ENCODE measurements around the gene FGF2.
"Not testable (repeated sequence)": the region's sequence is repeated elsewhere in the genome, so short reads cannot be mapped to it uniquely, and the experiment has no call there.

DNA sequence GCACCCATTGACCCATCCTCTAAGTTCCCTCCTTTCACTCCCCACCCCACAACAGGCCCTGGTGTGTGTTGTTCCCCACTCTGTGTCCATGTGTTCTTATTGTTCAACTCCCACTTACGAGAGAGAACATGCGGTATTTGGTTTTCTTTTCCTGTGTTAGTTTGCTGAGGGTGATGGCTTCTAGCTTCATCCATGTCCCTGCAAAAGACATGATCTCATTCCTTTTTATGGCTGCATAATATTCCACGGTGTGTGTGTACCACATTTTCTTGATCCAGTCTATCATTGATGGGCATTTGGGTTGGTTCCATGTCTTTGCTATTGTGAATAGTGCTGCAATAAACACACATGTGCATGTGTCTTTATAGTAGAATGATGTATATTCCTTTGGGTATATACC, 41.6 kb downstream of the FGF2 start:
- TF ChIP-seq, protein P1, sequence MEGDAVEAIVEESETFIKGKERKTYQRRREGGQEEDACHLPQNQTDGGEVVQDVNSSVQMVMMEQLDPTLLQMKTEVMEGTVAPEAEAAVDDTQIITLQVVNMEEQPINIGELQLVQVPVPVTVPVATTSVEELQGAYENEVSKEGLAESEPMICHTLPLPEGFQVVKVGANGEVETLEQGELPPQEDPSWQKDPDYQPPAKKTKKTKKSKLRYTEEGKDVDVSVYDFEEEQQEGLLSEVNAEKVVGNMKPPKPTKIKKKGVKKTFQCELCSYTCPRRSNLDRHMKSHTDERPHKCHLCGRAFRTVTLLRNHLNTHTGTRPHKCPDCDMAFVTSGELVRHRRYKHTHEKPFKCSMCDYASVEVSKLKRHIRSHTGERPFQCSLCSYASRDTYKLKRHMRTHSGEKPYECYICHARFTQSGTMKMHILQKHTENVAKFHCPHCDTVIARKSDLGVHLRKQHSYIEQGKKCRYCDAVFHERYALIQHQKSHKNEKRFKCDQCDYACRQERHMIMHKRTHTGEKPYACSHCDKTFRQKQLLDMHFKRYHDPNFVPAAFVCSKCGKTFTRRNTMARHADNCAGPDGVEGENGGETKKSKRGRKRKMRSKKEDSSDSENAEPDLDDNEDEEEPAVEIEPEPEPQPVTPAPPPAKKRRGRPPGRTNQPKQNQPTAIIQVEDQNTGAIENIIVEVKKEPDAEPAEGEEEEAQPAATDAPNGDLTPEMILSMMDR (IDR thresholded peaks at IDR 0.05), result not testable (repeated sequence)
- TF ChIP-seq EP300 (IDR thresholded peaks at IDR 0.05), result not testable (repeated sequence)
